Measurements from ENCODE around the gene ABCC4.
"Not testable (repeated sequence)": the region's sequence is repeated elsewhere in the genome, so short reads cannot be mapped to it uniquely, and the experiment has no call there.

Gene ABCC4

DNA sequence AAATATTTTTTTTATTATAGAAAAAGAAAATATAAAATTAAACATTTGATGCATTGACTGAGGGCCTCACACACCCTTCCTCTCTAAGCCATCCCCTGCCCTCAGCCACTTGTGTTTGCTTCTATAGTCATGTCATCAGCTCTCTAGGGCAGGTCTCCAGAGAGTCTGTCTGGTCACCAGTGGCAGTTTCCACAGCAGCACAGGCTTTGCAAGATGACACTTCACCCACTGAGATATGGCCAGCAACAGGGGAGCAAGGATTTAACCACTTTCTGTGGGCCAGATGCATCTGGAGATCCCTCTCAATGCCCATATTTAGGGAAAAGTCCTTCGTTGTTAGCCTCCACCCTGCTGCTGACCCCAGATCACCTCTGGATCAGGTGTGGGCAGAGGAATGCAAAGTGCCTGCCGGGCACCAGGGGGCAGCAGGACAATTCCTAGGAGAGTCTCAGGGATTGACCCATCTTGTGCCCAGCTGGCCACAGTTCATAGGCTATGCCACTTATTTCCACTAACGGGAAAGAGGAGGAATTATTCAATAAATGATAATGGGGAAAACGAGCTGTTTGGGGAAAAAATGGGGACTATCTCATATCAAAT is 4.8 kb downstream of the ABCC4 start:
- peak; percentile 52 for DNase-seq

GRCh38 chr13:95295026-95295425 is 6.2 kb downstream of the ABCC4 start:
- no peak for DNase-seq

GRCh38 chr13:95292622-95293021 is 8.6 kb downstream of the ABCC4 start:
- DNase-seq, result no peak

GRCh38 chr13:95289901-95290300 is 11.3 kb downstream of the ABCC4 start:
- DNase-seq, result not testable (repeated sequence)

DNA sequence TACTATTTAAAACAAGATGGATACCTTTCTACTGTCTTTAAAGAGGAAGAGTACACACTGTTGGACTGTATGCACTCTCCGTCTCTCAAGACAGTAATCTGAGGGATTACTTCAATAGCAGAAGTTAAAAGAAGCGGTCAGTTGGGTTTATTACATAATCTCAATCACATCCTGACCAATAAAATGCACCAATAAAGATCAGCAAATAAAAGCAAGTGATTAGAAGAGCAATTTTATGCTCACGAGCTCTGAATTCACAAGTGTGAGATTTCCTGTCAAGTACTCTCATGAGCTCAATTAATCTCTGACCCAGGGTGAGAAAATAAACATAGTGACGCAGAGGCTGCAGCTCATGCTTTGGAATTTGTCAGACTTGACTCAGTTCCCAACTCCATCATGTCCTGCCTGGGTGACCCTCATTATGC is 12.2 kb downstream of the ABCC4 start:
- DNase-seq, result no peak

- DNase-seq, result no peak
These were observed 16.8 kb downstream of the ABCC4 start for GRCh38 chr13:95284436-95284835.

- no peak for DNase-seq
These were observed 22.2 kb downstream of the ABCC4 start for GRCh38 chr13:95279016-95279415.

DNA sequence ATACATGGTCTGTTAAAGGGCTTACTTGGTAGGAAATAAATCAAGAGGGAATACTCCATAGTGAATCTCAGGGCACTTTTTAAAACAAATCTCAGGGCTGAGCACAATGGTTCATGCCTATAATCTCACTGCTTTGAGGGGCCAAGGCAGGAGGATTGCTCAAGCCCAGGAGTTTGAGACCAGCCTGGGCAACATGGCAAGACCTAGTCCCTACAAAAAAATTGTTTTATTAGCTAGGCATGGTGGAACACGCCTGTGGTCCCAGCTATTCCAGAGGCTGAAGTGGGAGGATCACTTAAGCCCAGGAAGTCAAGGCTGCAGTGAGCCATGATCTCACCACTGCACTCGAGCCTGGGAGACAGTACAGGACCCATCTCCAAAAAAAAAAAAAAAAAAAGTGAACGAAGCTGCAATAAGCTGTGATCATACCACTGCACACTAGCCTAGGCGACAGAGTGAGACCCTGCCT is 25.2 kb downstream of the ABCC4 start:
- DNase-seq, result no peak

GRCh38 chr13:95275322-95276036 is 25.8 kb downstream of the ABCC4 start:
- no peak for DNase-seq

DNA sequence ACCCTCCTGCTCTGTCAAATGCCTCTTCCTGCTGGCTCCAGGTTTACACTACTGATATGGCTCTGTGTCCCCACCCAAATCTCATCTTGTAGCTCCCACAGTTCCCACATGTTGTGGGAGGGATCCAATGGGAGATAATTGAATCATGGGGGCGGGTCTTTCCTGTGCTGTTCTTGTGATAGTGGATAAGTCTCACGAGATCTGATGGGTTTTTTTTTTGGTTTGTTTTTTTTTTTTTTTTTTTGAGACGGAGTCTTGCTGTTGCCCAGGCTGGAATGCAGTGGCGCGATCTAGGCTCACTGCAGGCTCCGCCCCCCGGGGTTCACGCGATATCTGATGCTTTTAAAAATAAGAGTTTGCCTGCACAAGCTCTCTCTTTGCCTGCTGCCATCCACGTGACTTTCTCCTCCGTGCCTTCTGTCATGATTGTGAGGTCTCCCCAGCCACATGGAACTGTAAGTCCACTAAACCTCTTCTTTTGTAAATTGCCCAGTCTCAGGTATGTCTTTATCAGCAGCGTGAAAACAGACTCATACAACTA is 27.6 kb downstream of the ABCC4 start:
- not testable (repeated sequence) for DNase-seq

GRCh38 chr13:95272076-95272475 is 29.2 kb downstream of the ABCC4 start:
- DNase-seq, result not testable (repeated sequence)

- no peak for DNase-seq
These were observed 31.5 kb downstream of the ABCC4 start for GRCh38 chr13:95269756-95270155.

DNA sequence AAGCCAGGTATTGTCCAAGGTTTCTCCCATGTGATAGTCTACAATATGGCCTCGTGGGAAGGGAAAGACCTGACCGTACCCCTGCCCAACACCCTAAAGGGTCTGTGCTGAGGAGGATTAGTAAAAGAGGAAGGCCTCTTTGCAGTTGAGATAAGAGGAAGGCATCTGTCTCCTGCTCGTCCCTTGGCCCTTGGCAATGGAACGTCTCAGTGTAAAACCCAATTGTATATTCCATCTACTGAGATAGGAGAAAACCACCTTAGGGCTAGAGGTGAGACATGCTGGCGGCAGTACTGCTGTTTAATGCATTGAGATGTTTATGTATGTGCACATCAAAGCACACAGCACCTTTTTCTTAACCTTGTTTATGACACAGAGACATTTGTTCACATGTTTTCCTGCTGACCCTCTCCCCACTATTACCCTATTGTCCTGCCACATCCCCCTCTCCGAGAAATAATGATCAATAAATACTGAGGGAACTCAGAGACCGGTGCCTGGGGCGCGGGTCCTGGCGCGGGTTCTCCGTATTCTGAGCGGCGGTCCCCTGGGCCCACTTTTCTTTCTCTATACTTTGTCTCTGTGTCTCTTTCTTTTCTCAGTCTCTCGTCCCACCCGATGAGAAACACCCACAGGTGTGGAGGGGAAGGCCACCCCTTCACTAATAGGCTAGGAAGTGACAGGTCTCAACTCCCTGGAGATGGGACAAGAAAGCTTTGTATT is 32.7 kb downstream of the ABCC4 start:
- DNase-seq, result not testable (repeated sequence)

DNA sequence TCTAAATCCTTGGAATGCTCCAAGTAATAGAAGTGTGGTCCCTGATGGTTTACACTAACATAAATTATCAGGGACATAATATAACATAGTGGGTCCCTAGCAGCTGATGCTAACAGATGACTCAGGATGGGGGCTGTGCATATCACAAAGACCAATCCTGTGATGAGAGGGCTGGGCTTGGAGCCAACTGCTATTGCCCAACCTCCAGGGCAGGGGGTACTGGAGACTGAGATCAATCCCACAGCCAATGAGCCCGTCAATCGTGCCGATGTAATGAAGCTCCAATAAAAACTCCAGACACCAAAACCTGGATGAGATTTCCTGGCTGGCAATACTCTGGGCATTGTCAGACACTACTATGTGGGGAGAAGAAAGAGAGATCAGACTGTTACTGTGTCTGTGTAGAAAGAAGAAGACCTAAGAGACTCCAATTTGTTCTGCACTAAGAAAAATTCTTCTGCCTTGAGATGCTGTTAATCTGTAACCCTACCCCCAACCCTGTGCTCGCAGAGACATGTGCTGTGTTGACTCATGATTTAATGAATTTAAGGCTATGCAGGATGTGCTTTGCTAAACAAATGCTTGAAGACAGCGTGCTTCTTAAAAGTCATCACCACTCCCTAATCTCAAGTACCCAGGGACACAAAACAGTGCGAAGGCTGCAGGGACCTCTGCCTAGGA is 33.4 kb downstream of the ABCC4 start:
- DNase-seq, result no peak

DNA sequence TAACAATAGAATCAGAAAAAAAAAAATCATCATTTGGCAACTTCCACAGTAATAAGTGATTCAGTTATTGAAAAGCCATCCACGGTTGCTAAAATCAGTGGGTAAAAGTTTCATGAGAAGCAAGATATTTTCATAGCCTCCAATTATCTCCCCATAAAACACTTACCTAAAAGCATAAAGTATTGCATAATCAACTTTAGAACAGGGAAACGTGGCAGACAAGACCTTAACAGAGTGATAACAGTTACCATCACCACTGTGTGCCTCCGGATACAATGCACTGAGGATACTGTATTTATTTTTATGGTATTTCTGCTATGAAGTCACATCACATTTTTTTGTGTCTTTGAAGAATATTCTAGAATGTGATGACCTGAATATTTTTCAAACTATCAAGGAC is 37.0 kb downstream of the ABCC4 start:
- no peak for DNase-seq

- DNase-seq, result no peak
These were observed 38.3 kb downstream of the ABCC4 start for GRCh38 chr13:95262837-95263384.

GRCh38 chr13:95261956-95262355 is 39.3 kb downstream of the ABCC4 start:
- DNase-seq, result no peak

- no peak for DNase-seq
These were observed 41.2 kb downstream of the ABCC4 start for GRCh38 chr13:95260031-95260525.

- no peak for DNase-seq
These were observed 42.5 kb downstream of the ABCC4 start for GRCh38 chr13:95258619-95259194.

DNA sequence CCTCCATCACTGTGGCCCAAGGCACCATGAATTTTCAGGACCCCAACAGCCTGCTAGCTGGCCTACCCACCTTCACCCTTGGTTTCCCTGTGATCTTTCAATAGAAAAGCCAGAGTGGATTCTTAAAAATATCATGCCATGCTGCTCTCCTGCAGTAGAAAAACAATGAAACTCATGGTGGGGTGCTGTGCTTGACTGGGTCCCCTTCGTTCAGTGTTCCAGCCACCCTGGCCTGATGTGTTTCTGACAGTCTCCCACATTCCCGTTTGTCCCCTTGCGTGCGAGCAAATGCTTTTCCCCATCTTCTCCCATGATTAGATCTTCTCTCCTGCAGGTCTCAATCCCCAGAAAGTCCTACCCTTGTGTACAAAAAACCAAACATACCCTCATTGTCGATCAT is 43.2 kb downstream of the ABCC4 start:
- DNase-seq, result no peak

GRCh38 chr13:95256091-95256490 is 45.2 kb downstream of the ABCC4 start:
- DNase-seq, result no peak

- DNase-seq, result no peak
These were observed 46.0 kb downstream of the ABCC4 start for GRCh38 chr13:95255072-95255732.

Measured in CD4-positive, alpha-beta T cell treated with Interleukin-17A for 4 hours (primary cell).